KG1 (cell line): Measurements from ENCODE around the gene SIAH2.

Experiments
- DNase-seq: peaks from one replicate; lab custom pipeline; 2025; lab: John Stamatoyannopoulos, UW

The SIAH2 gene

DNA sequence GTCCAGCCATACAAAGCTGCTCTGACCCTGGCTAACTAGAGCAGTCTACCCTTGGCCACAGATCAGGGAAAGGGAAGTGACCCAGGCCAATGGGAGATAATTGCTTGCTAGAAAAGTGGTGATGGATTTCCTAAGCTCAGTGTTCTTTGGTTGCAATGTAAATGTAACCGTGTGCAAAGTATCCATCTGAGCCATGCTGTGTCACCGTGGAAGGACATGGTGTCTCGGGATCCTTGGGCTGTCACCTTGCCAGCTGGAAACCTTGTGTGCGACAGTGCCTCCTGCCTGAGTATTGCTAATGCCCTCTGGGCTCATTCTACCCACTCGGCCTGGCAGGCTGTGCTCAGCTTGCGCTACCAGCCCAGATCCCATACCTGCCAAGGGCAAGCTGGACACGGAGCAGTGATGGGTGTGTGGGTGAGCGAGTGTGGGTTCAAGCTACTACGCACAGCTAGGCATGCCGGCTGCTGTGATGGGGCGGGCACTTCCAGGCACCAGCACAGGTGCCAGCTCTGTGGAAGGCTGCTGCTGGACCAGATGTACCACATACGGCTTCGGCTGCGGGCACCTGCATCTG, 10.7 kb upstream of the SIAH2 start:
- no peak for DNase-seq

DNA sequence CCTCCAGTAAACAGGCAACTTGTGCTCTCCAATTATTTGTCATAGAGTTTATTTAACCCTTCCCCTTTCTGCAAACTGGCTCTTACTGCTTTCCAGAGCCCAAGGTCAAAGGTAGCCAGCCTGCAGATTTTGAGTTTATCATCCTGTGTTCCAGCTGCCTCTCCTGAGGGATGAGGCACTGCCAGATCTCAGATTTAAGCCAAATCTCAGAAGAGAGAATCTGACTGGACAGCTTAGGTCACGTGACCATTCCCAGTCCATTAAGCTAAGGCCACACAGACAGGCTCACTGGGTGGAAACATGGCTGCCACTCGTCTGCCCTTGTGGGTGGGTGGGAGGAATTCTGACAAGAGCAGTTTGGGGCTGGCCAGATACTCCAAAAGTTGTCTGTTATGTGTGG, 8.6 kb upstream of the SIAH2 start:
- DNase-seq: no peak

DNA sequence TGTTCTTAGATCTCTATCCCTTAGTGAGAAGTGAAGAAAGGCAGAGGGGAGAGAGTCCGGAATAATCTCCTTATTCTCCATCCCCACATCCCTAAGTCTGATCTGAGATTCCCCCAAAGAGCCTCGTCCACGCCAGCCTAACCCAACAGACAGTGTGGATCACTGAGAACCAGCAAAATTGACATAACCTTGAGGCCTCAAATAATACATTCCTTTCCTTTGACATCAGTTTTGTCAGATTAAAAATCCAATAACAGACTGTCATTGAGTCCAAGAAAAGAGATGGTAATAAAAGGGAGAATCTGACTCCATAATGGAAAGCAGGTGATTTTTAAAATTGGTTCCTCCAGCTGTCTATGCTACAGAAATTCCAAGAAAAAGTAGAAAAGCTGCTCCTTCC, 7.7 kb upstream of the SIAH2 start:
- no peak for DNase-seq

DNA sequence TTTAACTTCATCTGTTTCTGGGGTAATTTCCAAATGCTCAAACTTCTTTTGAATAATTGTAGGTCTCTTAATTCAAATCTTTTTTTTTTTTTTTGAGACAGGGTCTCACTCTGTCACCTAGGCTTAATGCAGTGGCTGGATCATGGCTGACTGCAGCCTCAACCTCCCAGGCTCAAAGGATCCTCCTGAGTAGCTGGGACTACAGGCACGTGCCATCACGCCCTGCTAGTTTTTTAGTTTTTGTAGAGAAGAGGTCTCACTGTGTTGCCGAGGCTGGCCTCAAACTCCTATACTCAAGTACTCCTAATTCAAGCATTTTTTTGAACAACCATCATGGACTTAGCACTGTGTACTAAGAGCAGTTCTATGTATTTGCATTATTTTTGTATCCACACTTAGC, 3.8 kb upstream of the SIAH2 start:
- no peak for DNase-seq

DNA sequence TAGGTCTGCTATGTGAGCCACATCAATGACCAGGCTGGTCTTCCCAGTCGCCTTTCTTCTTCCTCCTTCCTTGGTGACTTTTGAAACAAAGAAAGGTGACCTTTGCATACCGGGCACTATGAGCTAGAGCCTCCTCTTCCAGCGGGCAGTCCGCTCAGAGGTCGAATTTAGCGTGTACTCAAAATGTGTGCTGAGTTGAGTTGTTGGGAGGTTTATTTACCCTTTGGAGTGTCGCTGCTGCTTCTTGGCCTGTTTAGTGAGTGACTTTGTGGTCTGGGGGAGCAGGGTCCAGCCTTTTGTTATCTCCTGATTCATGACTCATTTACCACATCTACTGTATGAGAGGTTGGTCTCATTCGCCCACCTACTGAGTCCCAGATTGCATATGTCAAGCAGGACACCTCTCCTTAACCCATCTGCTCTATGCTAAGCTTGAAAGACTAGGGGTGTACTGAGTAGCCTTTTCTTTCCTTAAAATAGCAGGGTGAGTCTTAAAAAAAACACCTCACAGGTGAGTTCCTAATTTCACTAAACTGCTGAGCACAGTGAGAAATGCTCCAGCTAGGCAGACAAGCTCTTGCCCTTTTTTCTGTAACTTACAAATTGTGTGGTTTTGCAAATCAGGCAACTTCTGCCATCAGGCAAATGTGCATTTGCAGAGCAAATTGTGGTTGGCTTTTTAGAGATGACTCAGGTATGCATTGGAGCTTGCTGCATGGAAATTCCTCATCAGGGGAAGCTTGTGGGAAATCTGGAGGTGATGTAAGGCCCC, 3.2 kb upstream of the SIAH2 start:
- DNase-seq: no peak

DNA sequence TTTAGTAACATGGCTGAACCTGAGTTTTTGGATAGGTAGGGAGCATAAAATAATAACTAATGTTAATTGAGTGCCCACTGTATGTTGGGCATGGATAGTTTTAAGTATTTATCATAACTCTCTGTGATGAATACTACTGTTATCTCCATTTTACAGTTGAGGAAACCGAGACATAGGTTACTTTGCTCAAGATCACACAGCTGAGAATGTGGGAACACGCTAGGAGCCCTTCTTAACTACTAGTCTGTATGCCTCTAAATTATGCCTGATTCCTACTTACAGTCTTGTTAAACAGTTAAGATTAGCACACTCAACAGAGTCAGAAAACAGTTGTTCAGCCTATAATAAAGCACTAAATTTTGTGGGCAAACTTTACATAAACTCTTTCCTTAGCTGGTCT, 2.0 kb upstream of the SIAH2 start:
- DNase-seq: no peak

DNA sequence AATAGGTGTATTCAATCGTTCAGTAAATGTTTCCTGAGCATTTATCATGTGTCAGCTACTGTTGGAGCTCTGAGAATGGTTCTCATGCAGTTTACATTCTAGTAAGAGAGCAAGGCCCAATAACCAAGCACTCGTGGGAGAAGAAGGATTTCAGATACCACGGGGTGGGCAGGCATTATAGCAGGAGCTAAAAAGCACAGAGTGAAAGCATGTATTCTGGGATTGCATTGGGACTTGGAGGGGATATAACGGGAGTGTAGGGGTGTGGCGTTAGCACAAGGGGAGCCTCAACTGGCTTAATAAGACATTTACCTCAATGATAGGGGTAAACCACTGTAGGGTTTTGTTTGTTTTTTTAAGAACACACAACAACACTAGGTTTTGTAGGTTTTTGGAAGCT, 1.6 kb upstream of the SIAH2 start:
- DNase-seq: no peak

DNA sequence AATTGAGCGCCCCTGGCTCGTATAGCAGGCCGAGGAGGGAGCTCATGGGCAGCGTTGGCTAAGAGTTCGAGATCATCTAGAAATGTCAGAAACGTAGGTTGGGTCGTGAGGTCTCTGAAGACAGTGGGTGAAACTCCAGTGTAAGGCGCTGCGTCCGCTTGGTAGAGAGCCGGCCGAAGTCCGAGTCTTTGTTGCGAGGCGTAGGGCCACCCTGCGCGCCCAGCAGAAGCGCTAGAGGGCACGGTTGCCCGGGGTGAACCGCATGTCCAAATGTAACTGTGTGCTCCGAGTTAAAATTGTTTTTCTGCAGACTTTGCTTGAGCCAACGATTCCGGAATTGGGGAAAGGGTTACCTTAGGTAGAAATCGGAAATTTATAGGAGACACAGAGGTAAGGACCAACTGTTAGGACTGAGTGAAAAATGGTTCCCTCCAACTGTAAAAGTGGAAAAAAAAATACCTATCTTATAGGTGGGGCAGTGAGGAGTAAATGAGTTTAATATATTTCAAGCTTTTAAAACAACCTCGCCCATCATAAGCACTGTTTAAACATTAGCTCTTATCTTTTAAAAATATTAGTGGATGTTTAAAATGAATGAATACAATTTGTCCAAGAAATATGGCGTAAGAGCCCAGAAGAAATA, 993 bp upstream of the SIAH2 start:
- peak; percentile 86 for DNase-seq

DNA sequence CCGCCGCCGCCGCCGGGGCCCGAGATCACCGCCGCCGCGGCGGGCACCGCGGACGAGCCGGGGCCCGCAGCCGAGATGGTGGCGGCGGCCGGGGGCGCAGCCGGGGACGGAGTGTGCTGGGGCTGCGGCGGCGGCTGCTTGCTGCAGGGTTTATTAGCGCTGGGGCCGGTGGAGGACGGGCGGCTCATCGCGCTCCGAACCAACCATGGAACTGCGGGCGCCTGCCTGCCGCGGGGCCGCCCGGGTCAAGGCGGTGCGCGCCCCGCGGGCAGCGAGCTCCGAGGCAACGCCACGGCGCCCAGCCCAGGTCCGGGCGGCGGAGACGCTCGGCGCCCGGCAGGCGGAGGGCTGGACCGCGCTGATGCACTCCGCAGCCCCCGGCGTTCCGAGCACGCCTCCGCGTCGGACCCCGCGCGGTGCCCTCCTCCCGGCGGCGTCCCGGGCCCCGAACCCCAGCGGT, 277 bp downstream of the SIAH2 start:
- DNase-seq: no peak

DNA sequence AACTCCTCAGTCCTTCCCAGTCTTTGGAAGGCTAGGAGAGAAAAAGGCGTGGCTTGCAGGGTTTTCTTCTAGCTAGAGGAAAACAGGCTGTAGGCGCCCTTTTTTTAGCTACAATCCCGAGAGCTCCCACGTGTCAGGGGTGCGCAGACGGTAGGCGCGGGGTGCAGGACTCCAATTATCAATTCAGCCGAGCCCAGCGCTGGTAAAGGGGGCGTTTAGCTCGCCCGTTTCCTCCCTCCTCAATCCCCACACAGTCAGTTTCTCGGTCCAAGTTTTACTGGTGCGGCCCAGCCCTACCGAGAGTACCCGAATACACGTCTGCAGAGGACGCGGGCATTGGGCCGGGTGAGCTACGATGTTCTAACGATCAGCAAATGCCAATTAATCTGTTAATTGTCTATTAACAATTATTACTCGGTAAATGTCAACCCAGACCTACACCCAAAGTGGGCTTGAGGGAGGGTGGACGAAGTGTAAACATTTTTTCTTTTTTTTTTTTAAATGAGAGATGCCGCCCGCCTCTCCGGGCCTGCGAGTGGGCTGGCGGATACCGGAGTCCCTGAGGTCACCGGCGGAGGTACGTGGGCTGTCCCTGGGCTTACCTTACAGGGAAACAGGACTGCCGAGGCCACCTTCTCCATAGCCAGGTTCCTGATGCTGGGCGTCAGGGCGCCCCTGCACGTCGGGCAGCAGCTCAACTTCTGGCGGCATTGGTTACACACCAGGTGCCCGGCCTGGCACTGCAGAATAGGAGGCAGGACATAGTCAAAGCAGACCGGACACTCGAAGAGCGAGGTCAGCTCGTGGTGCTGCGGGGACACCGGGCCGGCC, 923 bp downstream of the SIAH2 start:
- DNase-seq: no peak

DNA sequence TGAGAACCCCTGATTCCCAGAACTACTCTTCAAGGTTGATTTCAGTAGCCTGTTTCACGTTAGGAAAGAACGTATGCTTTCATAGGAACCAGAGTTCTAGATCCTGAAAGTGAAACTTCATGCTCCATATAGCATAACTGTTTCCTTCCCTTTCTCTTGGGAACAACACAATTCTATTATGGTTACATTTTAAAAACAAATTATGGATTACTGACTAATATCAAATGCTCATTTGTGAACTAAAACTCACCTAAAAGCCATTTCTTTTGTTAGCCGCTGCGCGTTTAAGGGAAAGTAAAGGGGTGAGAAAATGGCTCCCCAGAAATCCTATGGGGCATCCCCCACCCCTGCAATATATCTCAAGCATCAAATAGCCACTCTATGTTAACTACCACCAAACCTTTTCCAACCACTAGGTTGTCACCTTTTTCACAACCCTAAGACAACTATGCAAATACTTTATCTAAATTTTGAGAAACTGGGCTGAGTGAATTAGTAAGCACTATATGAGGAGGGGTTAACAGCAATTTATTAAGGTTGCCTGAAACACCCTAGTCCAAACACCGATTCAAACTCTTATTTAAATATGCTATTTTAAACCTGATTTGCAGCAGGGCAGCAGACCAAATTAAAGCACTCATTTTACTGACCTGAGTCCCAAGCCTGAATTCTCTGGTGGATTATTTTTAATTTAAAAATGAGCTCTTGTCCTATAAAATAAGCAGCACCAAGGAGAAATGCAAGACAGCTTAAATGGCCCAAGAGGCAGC, 2.4 kb downstream of the SIAH2 start:
- DNase-seq: no peak

DNA sequence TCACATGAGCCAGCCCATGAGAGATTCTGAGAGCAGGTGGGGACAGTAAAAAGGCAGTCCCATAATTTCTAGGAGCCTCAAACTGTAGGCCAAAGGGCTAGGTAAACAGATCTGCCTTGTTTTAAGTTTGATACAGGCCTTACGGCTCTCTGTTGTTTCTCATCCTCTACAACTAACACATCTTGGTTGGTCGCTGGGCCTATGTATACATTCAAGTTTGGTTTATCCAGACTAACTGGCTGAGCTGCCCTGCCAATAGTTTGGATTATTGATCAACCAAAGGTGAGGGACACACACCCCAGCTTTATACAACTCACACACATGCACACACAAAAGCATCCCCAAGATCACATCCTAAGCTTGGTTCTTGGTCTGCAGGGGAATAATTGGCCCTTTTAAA, 3.0 kb downstream of the SIAH2 start:
- DNase-seq: no peak

DNA sequence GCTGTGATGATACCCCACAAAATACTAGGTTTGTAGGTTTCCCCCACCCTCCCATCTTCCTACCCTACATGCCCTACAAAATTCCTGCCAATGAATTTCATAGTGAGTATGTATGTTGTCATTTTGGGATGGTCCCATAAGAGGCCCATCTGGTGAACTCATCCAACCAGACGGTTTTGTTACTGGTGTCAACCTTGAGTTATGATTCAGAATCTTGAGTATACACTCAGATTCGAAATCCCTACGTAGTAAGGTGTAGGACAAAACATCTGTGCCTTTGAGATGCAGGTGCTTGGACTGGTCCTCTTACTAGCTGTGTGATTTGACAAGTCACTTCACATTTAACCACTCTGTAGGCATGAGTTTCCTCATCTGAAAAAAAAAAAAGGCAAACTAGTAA, 3.6 kb downstream of the SIAH2 start:
- DNase-seq: no peak

DNA sequence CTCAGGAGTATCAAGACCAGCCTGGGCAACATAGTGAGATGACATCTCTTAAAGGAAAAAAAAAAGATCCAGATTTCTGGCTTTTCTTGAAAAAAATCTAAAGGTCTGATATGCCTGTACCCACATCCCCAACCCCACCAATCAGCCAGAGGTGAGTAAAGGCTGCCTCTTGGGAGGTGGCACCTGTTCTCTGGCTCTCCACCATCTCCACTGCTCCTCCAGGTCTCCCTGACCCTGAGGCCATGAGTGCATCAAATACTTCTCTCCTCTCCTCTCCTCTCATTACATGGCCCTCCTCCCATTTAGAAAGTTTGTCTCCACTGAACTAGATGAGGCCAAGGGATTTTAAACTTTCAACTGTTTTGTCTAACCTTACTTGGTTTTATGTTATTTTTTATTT, 5.2 kb downstream of the SIAH2 start:
- no peak for DNase-seq

DNA sequence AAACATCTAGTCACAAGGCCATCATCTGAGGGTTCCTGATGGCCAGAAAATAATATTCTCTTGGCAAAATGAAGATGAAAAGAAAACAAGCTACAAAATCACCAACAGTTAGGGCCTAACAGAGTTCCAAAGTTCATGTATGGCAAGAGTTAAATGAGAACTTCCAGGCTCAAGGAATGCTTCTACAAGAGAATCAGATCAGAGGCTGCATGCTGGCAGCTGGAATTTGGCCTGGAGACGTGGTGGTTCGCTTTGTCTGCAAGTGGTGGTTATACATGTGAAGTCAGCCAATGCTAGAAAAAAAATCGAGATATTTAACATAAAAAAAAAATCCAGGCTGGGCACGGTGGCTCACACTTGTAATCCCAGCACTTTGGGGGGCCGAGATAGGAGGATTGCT, 5.6 kb downstream of the SIAH2 start:
- no peak for DNase-seq

DNA sequence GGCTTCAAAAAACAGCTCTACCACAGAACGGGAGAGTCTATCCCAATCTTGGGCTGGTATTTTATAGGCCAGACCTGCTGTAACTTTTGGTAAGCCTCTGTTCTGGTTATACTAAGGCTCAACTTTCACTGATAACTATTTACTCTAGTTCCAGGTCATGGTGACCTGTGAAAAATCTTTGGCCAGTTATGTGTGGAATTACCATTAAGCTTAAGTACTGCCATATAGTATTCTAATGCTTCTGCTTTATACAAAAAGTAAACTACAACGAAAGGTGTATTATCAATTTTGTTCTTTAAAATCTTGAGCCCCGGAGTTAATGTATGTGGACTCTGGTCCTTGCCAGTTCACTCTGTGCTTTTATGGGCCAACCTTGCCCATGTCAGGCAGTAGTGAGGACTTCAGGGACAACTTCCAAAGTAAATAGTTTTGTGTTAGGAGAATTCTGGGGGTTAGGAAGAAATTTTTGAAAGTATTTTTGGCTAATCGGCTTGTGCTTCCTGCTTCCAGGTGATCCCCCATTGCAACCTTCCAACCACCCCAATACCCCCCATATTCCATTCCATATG, 6.4 kb downstream of the SIAH2 start:
- DNase-seq: no peak

DNA sequence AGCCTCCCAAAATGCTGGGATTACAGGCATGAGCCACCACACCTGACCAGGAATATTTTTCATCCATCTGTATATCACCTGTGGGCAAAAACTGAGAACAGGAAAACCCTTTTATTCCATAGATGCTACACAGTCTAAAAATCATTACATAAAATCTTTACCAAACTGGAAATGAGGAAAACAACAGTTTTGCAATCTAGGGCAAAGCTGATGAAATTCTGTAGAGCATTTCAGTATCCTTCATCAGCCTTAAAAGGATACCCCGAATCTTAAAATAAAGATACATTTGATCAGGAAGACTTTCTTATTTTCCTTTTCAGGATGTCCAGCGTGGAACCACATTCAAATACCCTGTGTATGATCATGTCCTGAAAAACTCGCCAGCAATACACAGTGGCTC, 7.1 kb downstream of the SIAH2 start:
- DNase-seq: no peak

DNA sequence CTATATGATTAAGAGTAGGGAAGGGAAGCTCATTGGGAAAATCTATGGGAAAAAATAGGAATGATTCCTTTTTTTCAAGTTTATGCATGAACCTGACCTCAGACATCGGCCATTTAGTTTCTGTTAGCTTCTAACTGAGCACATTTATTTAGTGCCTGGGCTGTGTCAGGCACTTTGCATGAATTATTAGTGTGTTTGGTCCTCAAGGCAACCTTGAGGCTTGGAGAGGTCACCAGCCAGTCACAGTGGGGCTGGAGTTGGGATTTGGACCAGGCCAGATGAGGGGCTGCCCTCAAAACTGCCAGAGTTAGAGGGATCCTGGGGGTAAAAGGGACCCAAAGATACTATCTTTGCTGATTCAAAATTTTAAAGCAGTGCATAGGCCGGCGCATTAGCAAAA, 8.1 kb downstream of the SIAH2 start:
- no peak for DNase-seq

DNA sequence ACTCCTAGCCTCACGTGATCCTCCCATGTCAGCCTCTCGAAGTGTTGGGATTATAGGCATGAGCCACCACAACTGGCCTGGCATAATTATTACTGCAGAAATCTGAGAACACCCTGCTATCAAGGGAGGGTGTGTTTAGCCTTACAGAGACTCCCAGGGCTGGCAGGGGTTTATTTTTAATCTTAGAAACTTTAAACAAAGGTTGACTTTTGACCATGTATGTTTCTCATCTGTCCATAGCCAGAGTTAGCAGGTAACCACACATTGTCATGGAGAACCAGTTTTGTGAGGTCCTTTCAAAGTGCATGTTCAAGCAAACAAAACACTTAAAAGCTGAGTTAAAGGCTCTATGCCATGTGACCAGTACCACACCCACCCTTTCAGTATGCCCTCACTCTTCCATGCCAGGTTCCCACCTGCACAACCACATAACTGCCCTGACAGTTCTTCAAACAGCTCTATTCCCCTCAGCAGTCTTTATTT, 11.1 kb downstream of the SIAH2 start:
- DNase-seq: no peak

DNA sequence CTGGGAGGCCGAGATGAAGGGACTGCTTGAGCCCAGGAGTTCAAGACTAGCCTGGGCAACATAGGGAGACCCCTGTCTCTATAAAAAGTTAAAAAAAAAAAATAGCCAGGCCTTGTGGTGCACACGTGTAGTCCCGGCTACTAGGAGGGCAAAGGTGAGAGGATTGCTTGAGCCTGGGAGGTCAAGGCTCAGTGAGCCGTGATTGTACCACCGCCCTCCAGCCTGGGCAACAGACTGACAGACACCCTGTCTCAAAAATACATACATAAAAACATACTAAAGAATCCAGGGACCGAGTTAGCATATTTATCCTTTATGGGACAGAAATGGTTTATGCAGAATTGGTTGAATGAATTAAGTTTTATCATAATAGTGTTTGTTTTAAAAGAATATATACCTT, 13.7 kb downstream of the SIAH2 start:
- DNase-seq: no peak

DNA sequence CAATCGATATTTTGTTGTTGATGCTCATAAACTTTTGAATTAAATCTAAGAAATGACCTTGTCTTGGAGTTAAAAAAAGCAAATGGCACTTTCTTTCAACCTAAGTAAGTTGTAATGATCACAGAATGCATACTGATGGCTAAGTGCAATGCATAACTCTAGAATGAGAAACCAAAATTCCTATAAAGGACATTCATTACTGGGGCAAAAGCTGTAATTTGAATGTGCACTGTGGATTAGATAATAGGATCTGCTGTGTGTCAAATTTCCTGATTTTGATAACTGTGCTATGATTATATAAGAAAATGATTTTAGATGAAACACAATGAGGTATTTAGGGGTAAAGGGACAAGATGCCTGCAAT, 14.3 kb downstream of the SIAH2 start:
- DNase-seq: no peak
